Upper lobe of left lung (tissue), 6 donors: ENCODE data around the gene LHX4. TPM values are rescaled to one million over a fixed set of nuclear protein-coding genes. Genes with fewer than 3 reads are reported as not detected.

Experiments
- ATAC-seq, 2 donors: fragments of 200-7000 bp; cut with Tn5 transposase; one replicate each; pipeline ENCODE4 v1.9.1; 2022; ENCODE audit warnings: mild to moderate bottlenecking in 2 of 2, moderate library complexity in 2 of 2; ENCODE audit not compliant: low FRiP score in 2 of 2
- DNase-seq, 2 donors: peaks; one replicate each; pipeline ENCODE4 v3.0.0-alpha.2; 2019 to 2020
- H3K27ac ChIP-seq, 4 donors: fragments of 200-600 bp; sonication (generic); one replicate each; pipeline ENCODE4 v1.5.1; 2016 to 2019
- H3K27me3 ChIP-seq, 4 donors: fragments of 200-600 bp; sonication (generic); one replicate each; pipeline ENCODE4 v1.5.1; 2017 to 2019
- H3K36me3 ChIP-seq, 4 donors: fragments of 200-600 bp; sonication (generic); one replicate each; pipeline ENCODE4 v1.5.1; 2016 to 2019
- H3K4me1 ChIP-seq, 4 donors: fragments of 200-600 bp; sonication (generic); one replicate each; pipeline ENCODE4 v1.5.1; 2018 to 2019
- H3K4me3 ChIP-seq, 4 donors: fragments of 200-600 bp; sonication (generic); one replicate each; pipeline ENCODE4 v1.5.1; 2017 to 2019; ENCODE audit warnings: mild to moderate bottlenecking in 2 of 4, moderate library complexity in 1 of 4
- H3K9me3 ChIP-seq, 4 donors: fragments of 200-600 bp; sonication (generic); one replicate each; pipeline ENCODE4 v1.5.1; 2018 to 2019
- EP300 ChIP-seq, 4 donors: sonication (generic); formaldehyde crosslinking; IDR thresholded peaks; one replicate each; pipeline ENCODE4 v1.5.1; 2017; ENCODE audit warnings: antibody characterized with exemption in 4 of 4, control low read depth in 2 of 4
- POLR2A ChIP-seq, 4 donors: fragments of 450-650 bp; IDR thresholded peaks; one replicate each; pipeline ENCODE4 v1.5.1; 2016 to 2017; ENCODE audit warnings: antibody characterized with exemption in 4 of 4, mild to moderate bottlenecking in 2 of 4
- POLR2AphosphoS5 ChIP-seq, 2 donors: sonication (generic); formaldehyde crosslinking; IDR thresholded peaks; one replicate each; pipeline ENCODE4 v1.5.1; 2017; ENCODE audit warnings: antibody characterized with exemption in 2 of 2
- WGBS, 2 donors: methylation state at CpG; one replicate each; pipeline ENCODE4 v1.1.5; 2017 to 2018; 5-methylcytosine and 5-hydroxymethylcytosine counted together
- total RNA-seq, 6 donors: library from RNA; depleted of rRNA in 4 of 6; stranded (reverse); fragments of >200 nt in 4 of 6; gene quantifications; one replicate each; pipeline versions ENCODE4 v1.1.0 to v1.2.1, GENCODE V29; 2016 to 2021
- TF ChIP-seq, protein P1 (sequence below), 6 experiments: fragments of 450-650 bp in 4 of 6; fragments of 200-600 bp in 2 of 6; sonication (generic) in 2 of 6; IDR thresholded peaks; one replicate each; pipeline ENCODE4 v1.5.1; 2016 to 2019; ENCODE audit warnings: antibody characterized with exemption in 6 of 6
- donor health status: DM: no; HTN: no; CAD: no; lungs with moderate emphysema.
- donor health status: DM: no; HTN: yes; CAD: no; lungs with severe emphysema.

The LHX4 gene
- total RNA-seq, 6 donors from 2014 or later, result 0.17 to 1.0 (median 0.30) TPM; not detected in 3

DNA sequence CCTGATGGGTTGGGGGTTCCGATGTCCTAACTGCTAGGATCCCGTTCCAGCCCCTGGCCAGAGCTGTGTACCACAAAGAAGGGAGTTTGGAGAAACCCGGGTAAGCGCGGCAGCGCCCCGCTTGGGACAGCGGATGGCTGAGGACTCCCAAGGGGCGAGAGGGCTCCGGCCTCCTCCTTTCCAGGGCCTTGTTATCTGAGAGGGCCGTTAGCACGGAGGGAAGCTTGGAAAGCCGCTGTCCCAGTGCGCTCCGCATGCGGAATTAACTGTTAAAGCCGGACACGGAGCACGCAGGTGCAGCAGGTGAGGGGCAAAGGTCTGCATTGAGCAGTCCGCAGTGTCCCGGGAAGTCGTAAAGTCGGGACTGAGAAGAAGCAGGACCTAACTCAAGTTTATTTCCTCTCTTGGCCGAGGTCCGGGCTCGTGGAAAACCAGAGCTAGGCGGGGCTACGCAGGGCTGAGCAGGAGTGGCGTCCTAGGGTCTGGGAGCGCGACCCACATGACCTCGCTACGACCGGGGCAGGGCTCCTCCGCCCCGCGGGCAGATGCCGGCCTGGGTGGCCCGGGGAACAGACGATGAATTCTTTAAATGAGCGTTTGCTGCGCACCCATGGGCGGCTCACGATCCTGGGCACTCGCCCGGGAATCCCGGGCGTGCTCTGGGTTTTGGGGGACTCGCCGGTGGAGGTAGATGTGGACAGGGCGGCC is 4.5 kb downstream of the LHX4 start:
- H3K4me3 ChIP-seq, result peak overlapping the region in 3 of 4 donors; percentile 1 to 22 (median 15)
- DNase-seq (peak in 1 of 2 donors; percentile 81), ATAC-seq (peak in 1 of 2 donors; percentile 34)
- no peak for TF ChIP-seq POLR2A (IDR thresholded peaks at IDR 0.05)
- TF ChIP-seq POLR2AphosphoS5 (IDR thresholded peaks at IDR 0.05), result no peak
- no peak for TF ChIP-seq EP300 (IDR thresholded peaks at IDR 0.05)
- peaks cover 0 to 95% (median 63%) of the 10 kb centered on the region in 4 donors for H3K27me3 ChIP-seq
- 5% methylated on average over 13 to 51 of the region's 51 CpGs for WGBS, 2 donors
- no peaks in the 10 kb centered on the region for H3K9me3 ChIP-seq
- H3K4me1 ChIP-seq, result peaks cover 47 to 66% (median 51%) of the 10 kb centered on the region in 4 donors
- H3K27ac ChIP-seq, result no peak overlapping the region
- H3K36me3 ChIP-seq, result no peaks in the 10 kb centered on the region

DNA sequence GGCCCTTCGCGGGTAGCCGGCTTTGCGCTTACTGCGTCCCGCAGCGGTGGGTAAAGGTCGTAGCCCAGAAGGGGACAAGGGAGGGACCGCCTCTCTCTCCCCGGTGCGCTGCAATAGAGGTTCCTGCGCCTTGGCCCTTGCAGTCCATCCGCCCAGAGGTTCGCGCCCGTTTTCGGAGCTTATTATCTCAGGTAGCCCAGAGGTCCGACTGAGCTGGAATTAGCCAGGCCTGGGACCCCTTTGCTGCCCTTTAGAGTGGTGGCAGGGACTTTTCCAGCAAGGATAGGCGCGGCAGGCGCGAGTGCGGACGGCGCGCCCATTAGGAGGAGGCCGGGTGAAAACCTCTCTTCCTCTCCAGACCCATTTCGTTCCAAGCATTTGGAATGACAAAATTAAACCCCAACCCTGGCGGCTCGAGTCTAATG is 5.0 kb downstream of the LHX4 start:
- DNase-seq (peak in 1 of 2 donors; percentile 65), ATAC-seq (peak in 1 of 2 donors; percentile 40)
- Histone ChIP-seq H3K4me1 (peaks cover 44 to 60% (median 46%) of the 10 kb centered on the region in 4 donors), H3K9me3 (no peaks in the 10 kb centered on the region), H3K27ac (no peak overlapping the region), H3K4me3 (peak overlapping the region in 3 of 4 donors; percentile 1 to 22 (median 15)), H3K27me3 (peaks cover 0 to 95% (median 62%) of the 10 kb centered on the region in 4 donors), H3K36me3 (no peaks in the 10 kb centered on the region)
- TF ChIP-seq EP300 (IDR thresholded peaks at IDR 0.05) (no peak), POLR2A (IDR thresholded peaks at IDR 0.05) (no peak)
- TF ChIP-seq, protein P1, sequence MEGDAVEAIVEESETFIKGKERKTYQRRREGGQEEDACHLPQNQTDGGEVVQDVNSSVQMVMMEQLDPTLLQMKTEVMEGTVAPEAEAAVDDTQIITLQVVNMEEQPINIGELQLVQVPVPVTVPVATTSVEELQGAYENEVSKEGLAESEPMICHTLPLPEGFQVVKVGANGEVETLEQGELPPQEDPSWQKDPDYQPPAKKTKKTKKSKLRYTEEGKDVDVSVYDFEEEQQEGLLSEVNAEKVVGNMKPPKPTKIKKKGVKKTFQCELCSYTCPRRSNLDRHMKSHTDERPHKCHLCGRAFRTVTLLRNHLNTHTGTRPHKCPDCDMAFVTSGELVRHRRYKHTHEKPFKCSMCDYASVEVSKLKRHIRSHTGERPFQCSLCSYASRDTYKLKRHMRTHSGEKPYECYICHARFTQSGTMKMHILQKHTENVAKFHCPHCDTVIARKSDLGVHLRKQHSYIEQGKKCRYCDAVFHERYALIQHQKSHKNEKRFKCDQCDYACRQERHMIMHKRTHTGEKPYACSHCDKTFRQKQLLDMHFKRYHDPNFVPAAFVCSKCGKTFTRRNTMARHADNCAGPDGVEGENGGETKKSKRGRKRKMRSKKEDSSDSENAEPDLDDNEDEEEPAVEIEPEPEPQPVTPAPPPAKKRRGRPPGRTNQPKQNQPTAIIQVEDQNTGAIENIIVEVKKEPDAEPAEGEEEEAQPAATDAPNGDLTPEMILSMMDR (IDR thresholded peaks at IDR 0.05), result no peak
- 2 to 4% methylated on average over 9 to 30 of the region's 30 CpGs for whole genome bisulfite sequencing, 2 donors

- TF ChIP-seq EP300 (IDR thresholded peaks at IDR 0.05), result no peak
- no peak for TF ChIP-seq POLR2A (IDR thresholded peaks at IDR 0.05)
- no peak for TF ChIP-seq POLR2AphosphoS5 (IDR thresholded peaks at IDR 0.05)
- TF ChIP-seq, protein P1 (IDR thresholded peaks at IDR 0.05), result no peak
- no peaks in the 10 kb centered on the region for H3K9me3 ChIP-seq
- H3K27ac ChIP-seq, result no peak overlapping the region
- H3K4me3 ChIP-seq, result peak overlapping the region in 2 of 4 donors; percentile 15 to 22
- ATAC-seq (no peak), DNase-seq (peak in 1 of 2 donors; percentile 46)
- no peaks in the 10 kb centered on the region for H3K36me3 ChIP-seq
- H3K4me1 ChIP-seq, result peaks cover 39 to 55% (median 41%) of the 10 kb centered on the region in 4 donors
- peaks cover 0 to 92% (median 59%) of the 10 kb centered on the region in 4 donors for H3K27me3 ChIP-seq
- WGBS, 2 donors, result 5 to 8% methylated on average over 29 to 44 of the region's 49 CpGs
These were observed 5.6 kb downstream of the LHX4 start for GRCh38 chr1:180235502-180236239.

DNA sequence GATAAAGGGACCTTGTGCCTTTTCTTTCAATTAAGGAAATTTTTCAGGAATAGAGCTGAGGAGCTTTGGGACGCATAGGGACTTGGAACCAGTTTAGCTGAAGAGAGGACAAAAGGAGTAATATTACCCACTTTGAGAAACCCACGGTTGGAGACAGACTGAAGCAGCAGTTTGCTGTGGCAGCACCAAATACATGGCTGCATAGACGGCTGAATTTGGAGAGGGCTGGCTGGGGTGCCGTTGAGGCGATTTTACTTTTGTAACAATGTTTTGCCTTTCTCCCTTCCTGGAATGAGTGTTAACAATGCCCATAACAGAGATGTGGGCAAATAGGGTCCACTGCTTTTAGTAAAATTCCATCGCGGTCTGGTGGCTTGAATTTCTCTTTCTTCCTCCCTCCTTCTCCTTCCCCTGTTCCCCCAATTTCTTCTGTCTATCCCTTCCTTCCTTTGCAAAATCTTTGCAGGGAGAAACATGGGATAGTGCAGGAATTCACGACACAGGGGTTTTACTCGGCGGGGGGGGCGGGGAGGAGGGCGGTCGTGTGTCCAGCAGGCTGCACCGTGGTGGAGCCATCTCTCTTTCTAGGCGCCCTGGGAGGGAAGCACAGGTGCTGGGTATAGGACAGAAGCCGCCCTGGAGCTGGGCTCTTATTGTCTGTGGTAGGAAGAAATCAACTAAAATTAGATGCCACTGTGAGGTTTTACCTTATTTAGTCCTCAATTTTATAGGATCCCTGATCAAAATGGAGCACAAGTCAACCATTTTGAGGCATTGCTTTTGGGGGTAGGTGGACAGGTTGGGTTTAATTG is 6.8 kb downstream of the LHX4 start:
- Histone ChIP-seq H3K9me3 (no peaks in the 10 kb centered on the region), H3K27ac (no peak overlapping the region), H3K36me3 (no peaks in the 10 kb centered on the region), H3K27me3 (peaks cover 0 to 83% (median 51%) of the 10 kb centered on the region in 4 donors), H3K4me3 (no peak overlapping the region), H3K4me1 (peaks cover 26 to 42% (median 29%) of the 10 kb centered on the region in 4 donors)
- no peak for ATAC-seq
- TF ChIP-seq EP300 (IDR thresholded peaks at IDR 0.05) (no peak), POLR2A (IDR thresholded peaks at IDR 0.05) (no peak), POLR2AphosphoS5 (IDR thresholded peaks at IDR 0.05) (no peak)
- TF ChIP-seq, protein P1 (IDR thresholded peaks at IDR 0.05), result no peak
- WGBS, 2 donors, result 10 to 11% methylated on average over 14 to 16 of the region's 16 CpGs
- no peak for DNase-seq
